A549 (cell line): ENCODE measurements around the gene ZNF319. TPM values are rescaled to one million over a fixed set of nuclear protein-coding genes. Genes with fewer than 3 reads are reported as not detected.

Experiments used
- ATAC-seq, 2 experiments: fragments of 200-7000 bp in 1 of 2; fragments of >200 bp in 1 of 2; cut with Nextera tagmentation in 1 of 2; cut with Tn5 transposase in 1 of 2; 3 replicates each; pipeline versions ENCODE4 v1.8.0 to v1.9.1; 2018 to 2020; ENCODE audit warnings: mild to moderate bottlenecking in 1 of 2, moderate library complexity in 1 of 2
- CTCF ChIA-PET: fragments of 300-600 bp; sonication (Branson Sonifier 250); formaldehyde crosslinking; extraction: SDS; loops from one replicate; lab custom pipeline; 2021; ENCODE audit warnings: antibody characterized with exemption, inconsistent platforms; lab: Yijun Ruan, JAX
- POLR2A ChIA-PET: fragments of 350-600 bp; formaldehyde crosslinking; extraction: SDS; loops from one replicate; lab custom pipeline; 2021; ENCODE audit warnings: antibody characterized with exemption, inconsistent platforms; lab: Yijun Ruan, JAX
- DNase-seq, 2 experiments: peaks; one replicate each; pipeline versions ENCODE4 v3.0.0 to v3.0.0-alpha.2; 2011 to 2016; ENCODE audit warnings: low read depth in 1 of 2, low spot score in 1 of 2
- FAIRE-seq: peaks from 2 replicates; lab custom pipeline; 2011; peaks lifted over from hg19 to GRCh38; lab: Jason Lieb, UNC
- H3K27ac ChIP-seq, 2 experiments: fragments of >200 bp; sonication (Bioruptor Twin); formaldehyde crosslinking; 3 replicates each; pipeline ENCODE4 v1.5.1; 2016 to 2017
- H3K4me1 ChIP-seq: fragments of >200 bp; sonication (Bioruptor Twin); formaldehyde crosslinking; 3 replicates; pipeline ENCODE4 v1.6.1; 2016
- H3K4me2 ChIP-seq: fragments of >200 bp; sonication (Bioruptor Twin); formaldehyde crosslinking; 3 replicates; pipeline ENCODE4 v1.6.1; 2016
- H3K4me3 ChIP-seq: fragments of >200 bp; sonication (Bioruptor Twin); formaldehyde crosslinking; 3 replicates; pipeline ENCODE4 v1.5.1; 2016
- H3K9me3 ChIP-seq: fragments of >200 bp; sonication (Bioruptor Twin); formaldehyde crosslinking; 3 replicates; pipeline ENCODE4 v1.6.1; 2016
- ATOH8 ChIP-seq: fragments of 250-450 bp; sonication (Bioruptor Pico); IDR thresholded peaks from 2 replicates; pipeline ENCODE4 v1.5.0; 2020; ENCODE audit warnings: low read depth, mild to moderate bottlenecking, moderate library complexity
- BCL3 ChIP-seq: fragments of >200 bp; sonication (Bioruptor Twin); formaldehyde crosslinking; IDR thresholded peaks from 3 replicates; pipeline ENCODE4 v1.6.1; 2016
- CBX2 ChIP-seq: fragments of 200-600 bp; sonication (generic); IDR thresholded peaks from 2 replicates; pipeline ENCODE4 v1.6.1; 2016; ENCODE audit warnings: low read depth, mild to moderate bottlenecking, borderline replicate concordance
- CEBPB ChIP-seq, 2 experiments: fragments of >200 bp in 1 of 2; sonication (Bioruptor Twin) in 1 of 2; formaldehyde crosslinking in 1 of 2; IDR thresholded peaks; 2 replicates each; pipeline ENCODE4 v1.6.1; 2012 to 2016
- CHD2 ChIP-seq: fragments of 150-350 bp; IDR thresholded peaks from 2 replicates; pipeline ENCODE4 v1.6.1; 2014; ENCODE audit warnings: low read length; ENCODE audit not compliant: partially characterized antibody
- ESRRA ChIP-seq: fragments of 150-350 bp; IDR thresholded peaks from 2 replicates; pipeline ENCODE4 v1.6.1; 2014; ENCODE audit warnings: mild to moderate bottlenecking, low read length, borderline replicate concordance
- FOSB ChIP-seq: fragments of 250-450 bp; sonication (Bioruptor Pico); IDR thresholded peaks from 2 replicates; pipeline ENCODE4 v1.5.0; 2020; ENCODE audit warnings: mild to moderate bottlenecking, moderate library complexity
- FOSL2 ChIP-seq, 2 experiments: fragments of 450-650 bp in 1 of 2; fragments of >200 bp in 1 of 2; sonication (Bioruptor Twin) in 1 of 2; formaldehyde crosslinking; IDR thresholded peaks; 2 replicates each; pipeline versions ENCODE4 v1.5.0 to v1.6.1; 2016 to 2020; ENCODE audit warnings: mild to moderate bottlenecking in 1 of 2, moderate library complexity in 1 of 2
- GATA3 ChIP-seq: IDR thresholded peaks from 2 replicates; pipeline ENCODE4 v1.6.1; 2012; ENCODE audit warnings: borderline replicate concordance
- HEYL ChIP-seq: fragments of 250-450 bp; sonication (Bioruptor Pico); IDR thresholded peaks from 2 replicates; pipeline ENCODE4 v1.8.0; 2021; ENCODE audit warnings: mild to moderate bottlenecking, moderate library complexity
- HMGXB4 ChIP-seq: fragments of 250-450 bp; sonication (Bioruptor Pico); IDR thresholded peaks from 2 replicates; pipeline ENCODE4 v1.5.0; 2021; ENCODE audit warnings: mild to moderate bottlenecking, moderate library complexity, borderline replicate concordance
- HOXA7 ChIP-seq: fragments of 250-450 bp; sonication (Bioruptor Pico); IDR thresholded peaks from 2 replicates; pipeline ENCODE4 v1.5.0; 2020; ENCODE audit warnings: mild to moderate bottlenecking, moderate library complexity
- MAFK ChIP-seq: fragments of 450-650 bp; IDR thresholded peaks from 2 replicates; pipeline ENCODE4 v1.6.1; 2014; ENCODE audit not compliant: partially characterized antibody
- NFE2L2 ChIP-seq: fragments of 150-350 bp; conservative IDR thresholded peaks from 2 replicates; pipeline ENCODE4 v1.6.1; 2014; ENCODE audit warnings: low read length
- NR3C1 ChIP-seq: fragments of >200 bp; sonication (Bioruptor Twin); formaldehyde crosslinking; IDR thresholded peaks from 3 replicates; pipeline ENCODE4 v1.6.1; 2017
- POLR2A ChIP-seq: IDR thresholded peaks from 2 replicates; pipeline ENCODE4 v1.6.1; 2012; ENCODE audit warnings: mild to moderate bottlenecking, low read length
- RAD21 ChIP-seq, 2 experiments: fragments of >200 bp in 1 of 2; sonication (Bioruptor Twin) in 1 of 2; formaldehyde crosslinking in 1 of 2; IDR thresholded peaks in 1 of 2; conservative IDR thresholded peaks in 1 of 2; 2 replicates in 1 of 2; 3 replicates in 1 of 2; pipeline ENCODE4 v1.6.1; 2012 to 2018; ENCODE audit warnings: inconsistent platforms in 1 of 2
- RARB ChIP-seq: fragments of 250-450 bp; sonication (Bioruptor Pico); IDR thresholded peaks from 2 replicates; pipeline ENCODE4 v1.8.0; 2021; ENCODE audit warnings: mild to moderate bottlenecking, moderate library complexity
- REST ChIP-seq: fragments of 200-600 bp; sonication (generic); IDR thresholded peaks from 2 replicates; pipeline ENCODE4 v1.6.1; 2016; ENCODE audit warnings: antibody characterized with exemption, mild to moderate bottlenecking, moderate library complexity
- RFX5 ChIP-seq: fragments of 450-650 bp; IDR thresholded peaks from 2 replicates; pipeline ENCODE4 v1.7.1; 2014; ENCODE audit warnings: antibody characterized with exemption, mild to moderate bottlenecking, moderate library complexity
- TFCP2L1 ChIP-seq: fragments of 250-450 bp; sonication (Bioruptor Pico); IDR thresholded peaks from 2 replicates; pipeline ENCODE4 v1.5.0; 2021; ENCODE audit warnings: mild to moderate bottlenecking
- WGBS: methylation state at CpG from one replicate; pipeline ENCODE4 v1.1.6; 2017; ENCODE audit errors: missing lambda C conversion rate; 5-methylcytosine and 5-hydroxymethylcytosine counted together
- polyA plus RNA-seq, 4 experiments: library from polyadenylated mRNA; depleted of rRNA in 3 of 4; stranded (reverse); fragments of >200 nt; fragmentation: RNase III in 1 of 4; extraction: RNeasy Plus Mini Kit Qiagen cat#74134 plus additional on column Dnase treatment in 1 of 4; gene quantifications; 2 replicates in 3 of 4; 3 replicates in 1 of 4; pipeline ENCODE4 v1.2.3, GENCODE V29; 2011 to 2017
- TF ChIP-seq, protein P1 (sequence below): fragments of >200 bp; sonication (Bioruptor Twin); formaldehyde crosslinking; IDR thresholded peaks from 2 replicates; pipeline ENCODE4 v1.6.1; 2016
- TF ChIP-seq, protein P2 (sequence below): fragments of 450-650 bp; IDR thresholded peaks from 2 replicates; pipeline ENCODE4 v1.6.1; 2014; ENCODE audit warnings: antibody characterized with exemption
- TF ChIP-seq, protein P3 (sequence below): fragments of >200 bp; sonication (Bioruptor Twin); formaldehyde crosslinking; IDR thresholded peaks from 3 replicates; pipeline ENCODE4 v1.5.1; 2016

The ZNF319 gene
- polyA plus RNA-seq, 2 of the 4 experiments (the other 2 are of a cell fraction), result 10.8 to 11.3 TPM

DNA sequence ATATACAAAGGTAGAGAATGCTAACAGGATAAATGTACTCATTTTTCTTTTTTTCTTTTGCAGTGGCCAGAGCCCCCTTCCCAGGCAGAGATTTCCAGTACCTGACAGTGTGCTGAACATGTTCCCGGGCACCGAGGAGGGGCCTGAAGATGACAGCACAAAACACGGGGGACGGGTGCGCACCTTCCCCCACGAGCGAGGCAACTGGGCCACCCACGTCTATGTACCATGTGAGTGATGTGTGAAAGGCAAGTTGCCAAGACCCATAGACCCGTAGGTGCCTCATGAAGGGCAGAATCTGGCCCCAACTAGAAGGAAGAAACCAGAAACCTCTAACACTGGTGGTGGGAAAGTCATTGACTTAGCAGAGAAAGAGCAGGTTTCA, 1.9 kb upstream of the ZNF319 start:
- Histone ChIP-seq H3K9me3 (0 out of 3 replicates have a peak, but pooled peaks cover 3% of the 10 kb centered on the region), H3K27ac (peak overlapping the region in 1 of 2 experiments; percentile 98; a peak in 2 of 6 replicates), H3K4me2 (peak overlapping the region; percentile 100), H3K4me3 (no peak overlapping the region), H3K4me1 (peaks cover 41% of the 10 kb centered on the region)
- 80% methylated on average over 9 of the region's 9 CpGs for WGBS
- no peak for DNase-seq
- POLR2A ChIA-PET, result interaction anchor here (1.4 kb wide), 1 partner anchor 203 kb away, joined by 6 read pairs; no protein-coding TSS in a partner anchor
- no peak for ATAC-seq
- FAIRE-seq, result no peak
- CTCF ChIA-PET, result interaction anchor here (0.9 to 12.6 kb wide), 9 partner anchors 10 to 426 kb away, joined by 3 to 160 read pairs (median 6); no protein-coding TSS in a partner anchor
- TF ChIP-seq ESRRA, result no peak
- TF ChIP-seq NR3C1, result no peak
- TF ChIP-seq GATA3, result no peak
- no peak for TF ChIP-seq HEYL (CRISPR knock-in tag)
- TF ChIP-seq TFCP2L1 (CRISPR knock-in tag), result no peak
- no peak for TF ChIP-seq CBX2
- TF ChIP-seq, protein P1, sequence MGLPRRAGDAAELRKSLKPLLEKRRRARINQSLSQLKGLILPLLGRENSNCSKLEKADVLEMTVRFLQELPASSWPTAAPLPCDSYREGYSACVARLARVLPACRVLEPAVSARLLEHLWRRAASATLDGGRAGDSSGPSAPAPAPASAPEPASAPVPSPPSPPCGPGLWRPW, result no peak
- no peak for TF ChIP-seq RAD21 (conservative IDR thresholded peaks at IDR 0.05 in 1 of 2, IDR thresholded peaks at IDR 0.05 in 1 of 2)
- no peak for TF ChIP-seq CHD2
- TF ChIP-seq HOXA7 (CRISPR knock-in tag), result no peak
- TF ChIP-seq, protein P2, sequence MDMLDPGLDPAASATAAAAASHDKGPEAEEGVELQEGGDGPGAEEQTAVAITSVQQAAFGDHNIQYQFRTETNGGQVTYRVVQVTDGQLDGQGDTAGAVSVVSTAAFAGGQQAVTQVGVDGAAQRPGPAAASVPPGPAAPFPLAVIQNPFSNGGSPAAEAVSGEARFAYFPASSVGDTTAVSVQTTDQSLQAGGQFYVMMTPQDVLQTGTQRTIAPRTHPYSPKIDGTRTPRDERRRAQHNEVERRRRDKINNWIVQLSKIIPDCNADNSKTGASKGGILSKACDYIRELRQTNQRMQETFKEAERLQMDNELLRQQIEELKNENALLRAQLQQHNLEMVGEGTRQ, result no peak
- TF ChIP-seq HMGXB4 (CRISPR knock-in tag), result no peak
- TF ChIP-seq RARB (CRISPR knock-in tag), result no peak
- TF ChIP-seq REST, result no peak
- TF ChIP-seq BCL3, result no peak
- TF ChIP-seq MAFK, result no peak

GRCh38 chr16:58001781-58002415, 1.4 kb upstream of the ZNF319 start:
- DNase-seq (no peak), ATAC-seq (peak in 1 of 2 experiments; percentile 3; a peak in 3 of 6 replicates), FAIRE-seq (no peak)
- Histone ChIP-seq H3K27ac (peak overlapping the region; percentile 98), H3K9me3 (0 out of 3 replicates have a peak, but pooled peaks cover 3% of the 10 kb centered on the region), H3K4me3 (peak overlapping the region; percentile 99), H3K4me1 (peaks cover 41% of the 10 kb centered on the region), H3K4me2 (peak overlapping the region; percentile 100)
- 39% methylated on average over 10 of the region's 10 CpGs for WGBS
- ChIA-PET POLR2A (interaction anchor here (0.5 to 1.4 kb wide), 6 partner anchors 12 to 355 kb away, joined by 3 to 6 read pairs (median 4); no protein-coding TSS in a partner anchor), CTCF (interaction anchor here (0.8 to 12.6 kb wide), 21 partner anchors 11 to 426 kb away, joined by 3 to 160 read pairs (median 6); no protein-coding TSS in a partner anchor)
- TF ChIP-seq HOXA7 (CRISPR knock-in tag) (no peak), NFE2L2 (no peak), RFX5 (no peak), RAD21 (conservative IDR thresholded peaks at IDR 0.05 in 1 of 2, IDR thresholded peaks at IDR 0.05 in 1 of 2) (no peak), CBX2 (no peak), CEBPB (IDR thresholded peaks at IDR 0.05) (no peak), FOSL2 (IDR thresholded peaks at IDR 0.05) (no peak), FOSL2 (CRISPR knock-in tag; IDR thresholded peaks at IDR 0.05) (no peak), POLR2A (no peak), FOSB (CRISPR knock-in tag) (no peak), ATOH8 (no peak)
- TF ChIP-seq, protein P1, result no peak
- TF ChIP-seq, protein P3, sequence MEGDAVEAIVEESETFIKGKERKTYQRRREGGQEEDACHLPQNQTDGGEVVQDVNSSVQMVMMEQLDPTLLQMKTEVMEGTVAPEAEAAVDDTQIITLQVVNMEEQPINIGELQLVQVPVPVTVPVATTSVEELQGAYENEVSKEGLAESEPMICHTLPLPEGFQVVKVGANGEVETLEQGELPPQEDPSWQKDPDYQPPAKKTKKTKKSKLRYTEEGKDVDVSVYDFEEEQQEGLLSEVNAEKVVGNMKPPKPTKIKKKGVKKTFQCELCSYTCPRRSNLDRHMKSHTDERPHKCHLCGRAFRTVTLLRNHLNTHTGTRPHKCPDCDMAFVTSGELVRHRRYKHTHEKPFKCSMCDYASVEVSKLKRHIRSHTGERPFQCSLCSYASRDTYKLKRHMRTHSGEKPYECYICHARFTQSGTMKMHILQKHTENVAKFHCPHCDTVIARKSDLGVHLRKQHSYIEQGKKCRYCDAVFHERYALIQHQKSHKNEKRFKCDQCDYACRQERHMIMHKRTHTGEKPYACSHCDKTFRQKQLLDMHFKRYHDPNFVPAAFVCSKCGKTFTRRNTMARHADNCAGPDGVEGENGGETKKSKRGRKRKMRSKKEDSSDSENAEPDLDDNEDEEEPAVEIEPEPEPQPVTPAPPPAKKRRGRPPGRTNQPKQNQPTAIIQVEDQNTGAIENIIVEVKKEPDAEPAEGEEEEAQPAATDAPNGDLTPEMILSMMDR, result no peak
